Ammon's horn (tissue), 1 donor: Measurements from ENCODE around the gene TBP.

ENCODE experiments used
- DNase-seq: peaks from one replicate; pipeline ENCODE4 v3.0.0-alpha.2; 2016; ENCODE audit warnings: low spot score

Gene TBP

DNA sequence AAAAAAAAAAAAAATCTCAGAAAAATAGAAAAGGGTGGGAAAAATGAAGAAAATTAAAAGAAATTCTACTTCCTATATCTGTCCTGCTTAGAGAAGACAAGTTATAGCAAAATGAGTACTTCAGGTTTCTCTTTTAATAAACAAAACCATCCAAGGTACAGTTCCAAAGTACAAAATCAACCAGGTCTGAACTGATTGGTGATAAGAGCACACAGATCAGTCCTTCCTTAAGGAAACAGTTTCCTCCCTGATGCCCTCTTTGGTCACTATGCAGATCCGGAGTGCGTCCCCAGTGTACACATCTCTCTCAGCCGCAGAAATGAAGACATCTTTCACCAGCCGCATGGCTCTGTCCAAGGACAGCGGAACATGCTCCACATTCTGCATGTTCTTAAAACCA is 19.2 kb upstream of the TBP start:
- DNase-seq = no peak

GRCh38 chr6:170536671-170537070 is 17.5 kb upstream of the TBP start:
- DNase-seq = no peak

DNA sequence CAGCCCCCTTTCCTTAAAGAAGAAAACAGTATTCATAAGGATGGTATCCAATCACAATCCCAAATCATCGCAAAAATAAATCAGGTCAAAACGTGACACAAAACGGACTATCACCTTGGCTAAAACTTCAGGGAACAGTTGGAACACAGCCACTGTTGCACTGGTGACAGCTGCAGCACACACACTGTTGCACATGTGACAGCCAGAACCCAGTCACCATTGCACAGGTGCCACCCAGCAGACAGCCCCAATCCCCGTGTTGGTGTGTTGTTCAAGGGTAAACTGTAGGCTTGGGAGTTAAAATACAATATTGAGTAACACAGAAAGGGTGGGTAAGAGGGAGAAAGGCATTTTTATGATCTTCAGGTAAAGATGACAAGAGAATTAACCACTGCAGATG is 16.8 kb upstream of the TBP start:
- DNase-seq = no peak

DNA sequence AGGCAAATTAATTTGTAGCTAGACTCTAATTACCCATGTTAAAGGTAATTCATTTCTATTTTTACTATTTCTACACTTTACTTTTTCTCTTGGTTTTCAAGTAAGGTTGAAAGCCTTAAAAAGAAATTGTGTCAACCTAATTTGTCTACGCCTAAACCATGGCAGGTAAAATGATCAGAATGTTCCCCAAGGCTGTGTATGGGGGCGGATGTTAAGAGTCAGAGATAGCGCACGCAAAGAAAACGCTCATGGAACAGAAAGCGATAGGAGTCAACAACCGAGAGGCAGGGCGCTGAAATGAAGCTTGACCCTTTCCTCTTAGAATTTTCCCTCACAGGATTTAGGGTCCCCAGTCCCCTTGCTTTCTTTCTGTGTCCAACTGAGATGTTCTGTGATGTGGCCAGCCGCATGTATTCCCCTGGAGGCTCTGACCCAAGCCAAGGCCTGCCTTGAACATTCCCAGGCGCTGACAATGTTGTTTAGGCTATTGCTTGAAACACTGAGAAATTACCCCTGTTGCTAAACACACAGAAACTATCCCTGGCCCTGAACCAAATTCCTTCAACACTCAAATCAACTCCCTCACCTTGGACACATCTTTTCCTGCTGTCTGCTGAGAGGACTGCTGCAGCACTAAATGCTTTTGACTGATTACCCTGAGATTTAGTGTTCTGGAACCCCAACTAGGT is 12.0 kb upstream of the TBP start:
- DNase-seq = no peak

DNA sequence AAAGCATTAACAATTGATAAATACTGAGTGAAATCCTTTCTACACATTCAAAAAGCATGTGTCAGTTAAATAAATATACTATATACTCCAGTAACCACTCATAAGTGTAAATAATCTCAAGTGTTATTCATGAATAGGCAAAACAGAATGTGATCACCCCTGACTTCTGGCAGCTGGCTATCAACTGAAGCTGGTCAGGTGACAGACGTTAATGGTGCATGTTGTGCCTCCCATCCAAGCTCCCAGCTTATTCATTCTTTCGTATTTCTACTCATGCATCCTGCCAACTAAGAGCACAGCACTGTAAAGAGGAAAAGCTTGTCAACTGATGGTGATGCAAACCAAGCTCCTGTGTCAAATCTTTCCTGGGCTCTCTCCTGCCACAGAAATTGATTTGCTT is 8.8 kb upstream of the TBP start:
- no peak for DNase-seq

GRCh38 chr6:170552765-170553533 is 1.2 kb upstream of the TBP start, which contains the start of gene PSMB1:
PSMB1 (minus strand) TSS chr6:170553307; CDS start chr6:170553242, 65 bp downstream.
- peak; percentile 99 for DNase-seq

DNA sequence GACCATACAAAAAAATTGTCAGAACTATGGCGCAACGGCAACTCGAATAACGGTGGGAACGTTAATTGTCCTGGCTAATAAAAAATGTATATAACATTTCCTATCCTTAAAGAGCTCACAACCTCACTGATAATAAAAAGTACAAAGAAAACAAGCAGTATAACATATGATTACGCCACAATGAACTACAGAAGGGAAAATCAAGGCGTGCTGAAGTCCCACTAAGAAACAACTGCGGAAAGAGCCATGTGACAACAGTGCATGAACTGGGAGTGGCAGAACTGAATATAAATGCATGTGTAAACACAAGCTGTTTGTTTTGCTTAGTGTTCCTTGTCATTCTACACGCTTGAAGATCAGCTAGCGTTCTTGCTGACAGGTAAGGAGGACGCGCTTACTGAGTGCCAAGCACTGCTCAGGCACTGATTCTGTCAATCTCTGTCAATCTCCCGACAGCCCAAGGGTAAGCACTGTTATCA is 596 bp upstream of the TBP start:
- peak; percentile 84 for DNase-seq

DNA sequence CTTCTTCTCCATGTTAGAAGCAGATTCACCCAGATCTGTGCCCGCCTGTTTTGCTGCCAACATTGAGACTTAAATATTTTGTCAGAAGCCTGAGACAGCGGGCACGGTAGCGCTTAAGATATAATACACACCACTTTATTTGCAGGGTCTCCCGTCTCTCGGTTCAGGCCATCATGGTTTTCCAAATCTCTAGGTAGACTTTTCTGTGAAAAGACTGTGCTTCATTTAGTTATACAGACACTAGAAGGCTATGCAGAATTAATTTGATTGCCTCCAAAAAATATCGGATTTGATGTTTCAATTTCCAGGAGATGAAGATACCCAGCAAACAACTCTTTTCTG is 598 bp downstream of the TBP start:
- DNase-seq = no peak

DNA sequence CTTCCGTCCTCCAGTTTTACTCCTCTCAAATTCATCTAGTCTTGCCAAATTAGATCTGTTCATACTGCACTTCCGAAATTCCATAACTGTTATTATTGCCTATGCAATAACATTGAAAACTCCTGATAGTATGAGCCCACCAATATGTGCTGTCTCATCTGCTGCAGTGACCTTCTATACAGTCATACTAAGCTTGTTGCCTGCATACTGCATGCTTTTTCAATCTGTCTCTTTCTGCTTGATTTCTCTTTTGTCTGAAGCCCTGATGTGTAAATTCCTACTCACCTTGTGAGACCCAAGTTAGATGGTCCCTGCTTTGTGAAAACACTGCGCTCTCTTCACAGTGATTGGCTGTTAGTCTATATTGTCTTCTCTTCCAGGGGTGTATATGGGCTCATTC is 1.1 kb downstream of the TBP start:
- no peak for DNase-seq

- DNase-seq = no peak
These were observed 7.4 kb downstream of the TBP start for GRCh38 chr6:170561555-170561954.

DNA sequence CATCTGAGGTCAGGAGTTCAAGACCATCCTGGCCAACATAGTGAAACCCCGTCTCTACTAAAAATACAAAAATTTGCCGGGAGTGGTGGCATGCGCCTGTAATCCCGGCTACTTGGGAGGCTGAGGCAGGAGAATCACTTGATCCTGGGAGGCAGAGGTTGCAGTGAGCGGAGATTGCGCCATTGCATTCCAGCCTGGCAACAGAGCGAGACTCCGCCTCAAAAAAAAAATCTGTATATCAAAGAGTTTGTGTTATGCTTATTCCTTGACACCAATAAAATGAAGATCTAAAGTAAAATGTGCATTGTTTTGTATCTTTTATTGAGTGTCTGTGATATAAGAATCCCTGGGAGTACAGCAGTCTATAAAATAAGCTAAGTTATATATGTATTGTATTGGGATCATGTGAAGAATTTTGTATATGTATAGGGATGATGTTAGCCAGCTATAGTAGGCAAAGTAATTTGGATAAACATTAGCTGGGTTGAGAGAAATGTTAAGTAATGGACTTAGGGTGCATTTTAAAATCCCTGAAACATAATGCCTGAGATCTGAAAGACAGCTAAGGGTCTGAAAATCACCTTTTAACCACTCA is 10.9 kb downstream of the TBP start:
- DNase-seq = no peak

- no peak for DNase-seq
These were observed 18.7 kb downstream of the TBP start for GRCh38 chr6:170572704-170573466.

- no peak for DNase-seq
These were observed 21.1 kb downstream of the TBP start for GRCh38 chr6:170575250-170575649.

DNA sequence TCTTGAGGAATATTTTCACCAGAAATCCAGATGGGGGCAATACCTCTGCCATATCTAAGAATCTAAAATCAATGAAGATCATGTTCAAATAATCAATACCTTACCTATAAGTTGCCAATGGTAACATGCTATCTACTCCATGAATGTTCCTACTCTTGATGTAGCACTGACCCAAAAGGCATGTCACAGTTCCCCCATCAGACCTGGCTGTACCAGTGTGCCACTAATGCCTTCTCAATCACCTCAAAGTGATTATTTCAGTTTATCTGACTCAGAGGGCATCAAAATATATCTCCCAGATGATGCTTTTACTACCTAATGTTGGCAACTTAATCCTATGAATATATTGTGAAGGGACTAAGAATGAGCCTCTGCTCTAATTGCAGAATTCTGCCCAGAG is 24.7 kb downstream of the TBP start:
- DNase-seq = no peak

GRCh38 chr6:170583756-170584180 is 29.6 kb downstream of the TBP start:
- no peak for DNase-seq

DNA sequence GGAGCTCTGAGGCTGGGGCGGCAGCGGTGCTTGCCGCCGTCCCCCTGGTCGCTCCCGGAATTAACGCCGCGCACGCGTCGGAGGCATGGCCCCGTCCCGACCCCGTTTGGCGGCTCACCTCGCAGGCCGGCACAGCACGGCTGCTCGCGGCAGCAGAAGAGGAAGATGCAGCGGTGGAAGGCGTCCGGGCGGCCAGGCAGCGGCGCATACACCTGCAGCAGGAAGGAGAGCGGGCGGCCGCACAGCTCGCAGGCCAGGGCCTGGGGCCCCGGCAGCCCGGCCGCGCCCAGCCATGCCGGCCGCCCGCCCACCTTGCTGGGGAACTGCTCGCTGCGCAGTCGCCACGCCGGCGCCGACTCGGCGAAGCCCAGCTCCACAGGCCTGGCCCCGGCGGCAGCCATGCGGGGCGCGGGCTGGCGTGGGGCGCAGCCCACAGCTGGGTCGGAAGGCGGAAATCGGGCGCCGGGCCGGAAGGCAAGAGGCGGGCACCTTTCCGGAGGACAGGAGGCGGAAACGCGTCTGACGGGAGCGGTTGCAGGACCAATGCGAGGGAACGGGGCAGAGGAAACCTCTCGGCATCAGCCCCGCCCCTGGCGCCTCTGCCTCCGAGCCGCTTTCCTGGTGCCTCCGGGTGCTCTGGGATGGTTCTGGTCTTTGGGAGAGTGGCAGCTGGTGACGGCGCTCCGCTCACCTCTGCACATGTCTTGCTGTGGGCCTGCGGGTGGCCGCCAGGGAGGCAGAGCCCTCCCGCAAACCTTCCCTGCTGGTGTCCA is 30.2 kb downstream of the TBP start, which contains the start of gene PDCD2:
TSS of gene PDCD2 (minus strand) at position 457 of the 773 bp plus-strand sequence. CDS start at position 401, 56 bp downstream.
- peak; percentile 97 for DNase-seq

GRCh38 chr6:170584954-170585498 is 30.9 kb downstream of the TBP start:
- DNase-seq = no peak

DNA sequence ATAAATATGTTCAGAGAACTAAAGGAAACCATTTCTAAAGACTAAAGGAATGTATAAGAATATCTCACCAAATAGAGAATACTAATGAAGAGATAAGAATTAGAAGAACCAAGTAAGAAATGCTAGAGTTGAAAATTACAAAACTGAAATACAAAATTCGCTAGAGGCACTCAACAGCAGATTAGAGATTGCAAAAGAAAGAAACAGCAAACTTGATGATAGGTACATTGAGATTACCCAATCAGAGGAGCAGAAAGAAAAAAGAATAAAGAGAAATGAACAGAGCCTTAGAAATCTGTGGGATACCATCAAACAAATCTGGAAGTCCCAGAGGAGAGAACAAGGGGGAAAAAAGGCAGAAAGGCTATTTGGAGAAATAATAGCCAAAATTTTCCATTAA is 36.6 kb downstream of the TBP start:
- DNase-seq = no peak

GRCh38 chr6:170596426-170596825 is 42.3 kb downstream of the TBP start:
- no peak for DNase-seq

GRCh38 chr6:170597278-170597677 is 43.1 kb downstream of the TBP start:
- DNase-seq = no peak

DNA sequence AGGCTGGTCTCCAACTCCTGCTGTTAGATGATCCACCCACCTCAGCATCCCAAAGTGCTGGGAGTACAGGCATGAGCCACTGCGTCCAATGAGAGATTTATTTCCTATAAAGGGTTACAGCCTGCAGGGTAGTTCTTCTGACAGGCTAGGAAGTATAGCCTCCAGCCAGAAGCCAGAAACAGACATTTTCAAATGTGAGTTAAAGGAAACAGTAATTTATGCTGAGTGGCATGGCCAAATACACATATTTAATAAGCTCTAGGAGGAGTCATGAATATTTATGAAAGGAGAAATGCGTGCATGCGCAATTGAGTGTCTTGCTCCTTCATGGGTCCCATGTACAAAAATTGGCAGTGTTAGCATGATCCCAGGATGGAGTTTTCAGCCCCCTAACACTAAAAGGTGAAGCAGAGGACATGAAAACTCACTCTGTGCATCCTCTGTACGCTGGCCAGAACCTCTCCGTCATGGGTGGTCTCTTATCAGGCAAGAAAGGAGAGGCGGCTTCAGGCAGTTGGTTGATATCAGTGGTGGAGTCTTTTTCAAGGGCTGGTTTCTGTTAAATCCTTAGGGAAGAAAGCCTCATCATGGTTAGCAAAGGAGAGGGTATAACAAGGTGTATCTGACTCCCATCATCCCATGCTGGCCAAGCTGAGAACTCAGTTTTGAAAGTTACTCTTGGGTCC is 51.5 kb downstream of the TBP start:
- DNase-seq = no peak
